Natural killer cell (primary cell): ENCODE measurements around the gene TUBB1. TPM values are rescaled to one million over a fixed set of nuclear protein-coding genes. Genes with fewer than 3 reads are reported as not detected.

Experiments used
- ATAC-seq, 3 donors: fragments of 150-1000 bp in 2 of 3; fragments of 200-7000 bp in 1 of 3; cut with Tn5 transposase; 1 replicate in 1 of 3; 2 replicates in 2 of 3; pipeline ENCODE4 v1.10.0; 2021; ENCODE audit warnings: mild to moderate bottlenecking in 2 of 3, moderate library complexity in 2 of 3
- DNase-seq, 2 donors: peaks; one replicate each; pipeline versions ENCODE4 v3.0.0 to v3.0.0-alpha.2; 2013 to 2021; ENCODE audit warnings: mixed read lengths in 1 of 2
- H3K27ac ChIP-seq: one replicate; pipeline ENCODE4 v1.5.1; 2013; ENCODE audit warnings: mild to moderate bottlenecking, low read length
- H3K27me3 ChIP-seq: one replicate; pipeline ENCODE4 v1.6.1; 2013; ENCODE audit warnings: low read length; ENCODE audit not compliant: control insufficient read depth, insufficient read depth
- H3K36me3 ChIP-seq: one replicate; pipeline ENCODE4 v1.6.1; 2013; ENCODE audit warnings: low read length; ENCODE audit not compliant: control insufficient read depth, insufficient read depth
- H3K4me1 ChIP-seq: one replicate; pipeline ENCODE4 v1.6.1; 2013; ENCODE audit warnings: low read length; ENCODE audit not compliant: control insufficient read depth, insufficient read depth
- H3K4me3 ChIP-seq: one replicate; pipeline ENCODE4 v1.5.1; 2013; ENCODE audit warnings: low read length
- H3K9me3 ChIP-seq: one replicate; pipeline ENCODE4 v1.6.1; 2013; ENCODE audit warnings: low read length; ENCODE audit not compliant: control insufficient read depth, insufficient read depth
- H3K27ac Mint-ChIP-seq, 2 donors: one replicate each; pipeline ENCODE4 v1.8.0; 2022; ENCODE audit warnings: mild to moderate bottlenecking in 2 of 2, mixed read lengths in 2 of 2, moderate library complexity in 1 of 2
- H3K27me3 Mint-ChIP-seq, 2 donors: one replicate each; pipeline ENCODE4 v1.8.0; 2022; ENCODE audit warnings: low read depth in 2 of 2, mixed read lengths in 2 of 2
- H3K36me3 Mint-ChIP-seq: one replicate; pipeline ENCODE4 v1.8.0; 2022; ENCODE audit warnings: mixed read lengths
- H3K4me1 Mint-ChIP-seq, 2 donors: one replicate each; pipeline ENCODE4 v1.8.0; 2022; ENCODE audit warnings: mixed read lengths in 2 of 2
- H3K4me3 Mint-ChIP-seq: one replicate; pipeline ENCODE4 v1.8.0; 2022; ENCODE audit warnings: mild to moderate bottlenecking, moderate library complexity, mixed read lengths
- H3K9me3 Mint-ChIP-seq, 2 donors: one replicate each; pipeline ENCODE4 v1.8.0; 2022; ENCODE audit warnings: mixed read lengths in 2 of 2
- CTCF ChIP-seq: fragments of 200-600 bp; IDR thresholded peaks from one replicate; pipeline ENCODE4 v1.8.0; 2022; ENCODE audit warnings: antibody characterized with exemption
- WGBS: methylation state at CpG from one replicate; pipeline ENCODE4 v1.1.7; 2013; ENCODE audit warnings: missing lambda C conversion rate; ENCODE audit not compliant: insufficient coverage; 5-methylcytosine and 5-hydroxymethylcytosine counted together
- intact Hi-C: fragments of 100-400 bp; cut with micrococcal nuclease; formaldehyde crosslinking; loops from one replicate; pipeline ENCODE4 v1.14.2; 2022
- total RNA-seq, 4 donors: library from RNA; stranded (reverse); fragments of 120-200 nt in 1 of 4; gene quantifications; one replicate each; pipeline versions ENCODE4 v1.2.3 to v1.2.4, GENCODE V29; 2013 to 2022

TUBB1 gene
- total RNA-seq, 3 donors from 2014 or later (not counting 1 experiment from before 2014, with no cell fraction given) = 4.3 to 46.9 (median 18.8) TPM

- TF ChIP-seq CTCF = no peak
- Histone ChIP-seq H3K36me3 (peaks cover 44% of the 10 kb centered on the region), H3K4me1 (peaks cover 29% of the 10 kb centered on the region), H3K27ac (no peak overlapping the region), H3K9me3 (no peaks in the 10 kb centered on the region), H3K27me3 (no peaks in the 10 kb centered on the region), H3K4me3 (no peak overlapping the region)
- ATAC-seq = no peak
- no peak for DNase-seq
- H3K4me3 Mint-ChIP-seq = no peak overlapping the region
- H3K27ac Mint-ChIP-seq = no peak overlapping the region
- H3K27me3 Mint-ChIP-seq = no peaks in the 10 kb centered on the region
- peaks cover 27 to 29% of the 10 kb centered on the region in 2 donors for H3K4me1 Mint-ChIP-seq
- H3K9me3 Mint-ChIP-seq = no peaks in the 10 kb centered on the region
- intact Hi-C loops = no loop called here
- peaks cover 23% of the 10 kb centered on the region for H3K36me3 Mint-ChIP-seq
- 93% methylated on average over 4 of the region's 5 CpGs for WGBS
These were observed 33.6 kb upstream of the TUBB1 start for GRCh38 chr20:58985656-58986055.

- H3K27me3 ChIP-seq = no peaks in the 10 kb centered on the region
- H3K9me3 ChIP-seq = no peaks in the 10 kb centered on the region
- no peak overlapping the region for H3K4me3 ChIP-seq
- peaks cover 26% of the 10 kb centered on the region for H3K4me1 ChIP-seq
- WGBS = 89% methylated on average over 9 of the region's 9 CpGs
- H3K36me3 ChIP-seq = peaks cover 52% of the 10 kb centered on the region
- peaks cover 25% of the 10 kb centered on the region for H3K36me3 Mint-ChIP-seq
- TF ChIP-seq CTCF = no peak
- intact Hi-C loops = no loop called here
- DNase-seq (no peak), ATAC-seq (no peak)
- H3K4me1 Mint-ChIP-seq = peaks cover 27 to 29% of the 10 kb centered on the region in 2 donors
- H3K27ac ChIP-seq = no peak overlapping the region
- H3K27me3 Mint-ChIP-seq = no peaks in the 10 kb centered on the region
- no peaks in the 10 kb centered on the region for H3K9me3 Mint-ChIP-seq
- no peak overlapping the region for H3K4me3 Mint-ChIP-seq
- H3K27ac Mint-ChIP-seq = no peak overlapping the region
These were observed 32.8 kb upstream of the TUBB1 start for GRCh38 chr20:58986286-58986967.

DNA sequence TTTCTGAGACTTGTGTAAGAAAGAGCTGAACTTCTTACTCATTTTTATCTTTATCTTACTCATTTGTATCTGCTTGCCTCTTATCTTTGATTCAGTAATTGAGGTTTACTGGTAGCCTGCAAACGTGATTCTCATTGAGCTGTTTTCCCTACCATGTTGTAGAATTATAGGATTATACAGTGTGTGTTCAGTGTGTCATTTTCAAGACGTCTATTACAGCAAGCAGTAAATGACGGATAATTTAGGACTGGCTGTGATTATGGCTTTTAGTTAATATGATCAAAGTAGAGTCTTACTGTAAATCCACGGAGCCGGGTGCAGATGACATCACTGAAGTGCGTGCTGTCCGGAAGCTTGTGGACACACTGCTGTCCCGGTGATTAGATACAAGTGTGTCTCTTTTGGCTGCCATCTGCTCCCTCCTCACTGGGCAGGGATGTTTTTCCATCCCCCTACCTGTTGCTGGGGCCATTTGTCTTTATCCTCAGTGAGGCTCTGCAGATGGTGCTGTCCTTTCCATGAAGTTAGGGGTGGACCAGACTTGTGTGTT lies 32.2 kb upstream of the TUBB1 start:
- 92% methylated on average over 8 of the region's 8 CpGs for WGBS
- H3K27me3 ChIP-seq = no peaks in the 10 kb centered on the region
- Mint-ChIP-seq H3K4me1 (peaks cover 24 to 26% of the 10 kb centered on the region in 2 donors), H3K36me3 (peaks cover 30% of the 10 kb centered on the region), H3K27me3 (no peaks in the 10 kb centered on the region), H3K27ac (no peak overlapping the region), H3K9me3 (no peaks in the 10 kb centered on the region), H3K4me3 (no peak overlapping the region)
- DNase-seq (no peak), ATAC-seq (no peak)
- no peak for TF ChIP-seq CTCF
- no peak overlapping the region for H3K27ac ChIP-seq
- H3K4me3 ChIP-seq = no peak overlapping the region
- no peaks in the 10 kb centered on the region for H3K9me3 ChIP-seq
- peaks cover 58% of the 10 kb centered on the region for H3K36me3 ChIP-seq
- intact Hi-C loops = no loop called here
- H3K4me1 ChIP-seq = peaks cover 22% of the 10 kb centered on the region
